Hepatocyte (in vitro differentiated cells): Measurements from ENCODE around the gene GNL3. TPM values are rescaled to one million over a fixed set of nuclear protein-coding genes. Genes with fewer than 3 reads are reported as not detected.

ENCODE experiments used
- DNase-seq: peaks from one replicate; pipeline ENCODE4 v3.0.0-alpha.2; 2016; ENCODE audit warnings: low spot score
- H2AFZ ChIP-seq: fragments of 200-600 bp; sonication (generic); 2 replicates; pipeline ENCODE4 v1.6.0; 2016; ENCODE audit warnings: antibody characterized with exemption, mild to moderate bottlenecking
- H3K27ac ChIP-seq: fragments of 200-600 bp; sonication (generic); 2 replicates; pipeline ENCODE4 v1.5.1; 2016; ENCODE audit warnings: mild to moderate bottlenecking
- H3K27me3 ChIP-seq: fragments of 200-600 bp; sonication (generic); 2 replicates; pipeline ENCODE4 v1.6.1; 2016
- H3K36me3 ChIP-seq: fragments of 200-600 bp; sonication (generic); replicated peaks from 2 replicates; pipeline ENCODE4 v1.5.1; 2016; ENCODE audit warnings: low read depth; ENCODE audit not compliant: insufficient read depth
- H3K4me1 ChIP-seq: fragments of 200-600 bp; sonication (generic); 2 replicates; pipeline ENCODE4 v1.5.1; 2016; ENCODE audit warnings: mild to moderate bottlenecking, moderate library complexity; ENCODE audit not compliant: insufficient read depth
- H3K4me2 ChIP-seq: fragments of 200-600 bp; sonication (generic); 2 replicates; pipeline ENCODE4 v1.6.0; 2016
- H3K4me3 ChIP-seq: fragments of 200-600 bp; sonication (generic); 2 replicates; pipeline ENCODE4 v1.5.1; 2016; ENCODE audit warnings: mild to moderate bottlenecking
- H3K79me2 ChIP-seq: fragments of 200-600 bp; sonication (generic); 2 replicates; pipeline ENCODE4 v1.6.0; 2017; ENCODE audit warnings: mild to moderate bottlenecking
- H3K9me2 ChIP-seq: fragments of 200-600 bp; sonication (generic); replicated peaks from 2 replicates; pipeline ENCODE4 v1.6.0; 2017; ENCODE audit warnings: mild to moderate bottlenecking; ENCODE audit not compliant: insufficient read depth
- H3K9me3 ChIP-seq: fragments of 200-600 bp; sonication (generic); 2 replicates; pipeline ENCODE4 v1.5.1; 2016; ENCODE audit warnings: low read depth, mild to moderate bottlenecking
- H4K20me1 ChIP-seq: fragments of 200-600 bp; sonication (generic); 2 replicates; pipeline ENCODE4 v1.6.0; 2016; ENCODE audit warnings: mild to moderate bottlenecking; ENCODE audit not compliant: insufficient read depth, poor library complexity, severe bottlenecking
- CTCF ChIP-seq: fragments of 200-600 bp; sonication (generic); IDR thresholded peaks from 2 replicates; pipeline ENCODE4 v1.5.1; 2016; ENCODE audit warnings: antibody characterized with exemption, mild to moderate bottlenecking; ENCODE audit not compliant: poor library complexity
- EZH2 ChIP-seq: fragments of 200-600 bp; sonication (generic); IDR thresholded peaks from 2 replicates; pipeline ENCODE4 v1.6.1; 2016; ENCODE audit warnings: antibody characterized with exemption, mild to moderate bottlenecking, borderline replicate concordance
- EZH2phosphoT487 ChIP-seq: fragments of 200-600 bp; sonication (generic); IDR thresholded peaks from one replicate; pipeline ENCODE4 v1.6.1; 2018; ENCODE audit warnings: antibody characterized with exemption, mild to moderate bottlenecking, low read depth, moderate library complexity; ENCODE audit not compliant: unreplicated experiment, severe bottlenecking
- WGBS: methylation state at CpG from one replicate; pipeline ENCODE4 v1.1.6; 2016; ENCODE audit warnings: low lambda C conversion rate; ENCODE audit errors: missing lambda C conversion rate; 5-methylcytosine and 5-hydroxymethylcytosine counted together
- polyA plus RNA-seq: library from polyadenylated mRNA; unstranded; fragments of >200 nt; fragmentation: Nextera tagmentation; extraction: Ambion mirVana; gene quantifications from 2 replicates; pipeline ENCODE4 v1.2.1, GENCODE V29; 2016
- total RNA-seq: library from RNA; depleted of rRNA; stranded (reverse); fragments of >200 nt; gene quantifications from 2 replicates; pipeline ENCODE4 v1.2.3, GENCODE V29; 2014

GNL3 gene
- total and polyA plus RNA-seq, 2 experiments from 2014 or later: 82.6 to 84.8 TPM

GRCh38 chr3:52721002-52721729 is 35.3 kb downstream of the GNL3 start:
- no peak for DNase-seq
- no peaks in the 10 kb centered on the region for H3K27me3 ChIP-seq
- TF ChIP-seq EZH2 (no peak), CTCF (no peak), EZH2phosphoT487 (no peak)
- H3K27ac ChIP-seq: no peak overlapping the region
- H3K79me2 ChIP-seq: no peaks in the 10 kb centered on the region
- no peaks in the 10 kb centered on the region for H3K9me3 ChIP-seq
- no peaks in the 10 kb centered on the region for H3K36me3 ChIP-seq
- H2AFZ ChIP-seq: no peak overlapping the region
- H4K20me1 ChIP-seq: no peaks in the 10 kb centered on the region
- H3K9me2 ChIP-seq: no peaks in the 10 kb centered on the region
- no peak overlapping the region for H3K4me2 ChIP-seq
- WGBS: 94% methylated on average over 6 of the region's 6 CpGs
- H3K4me1 ChIP-seq: no peaks in the 10 kb centered on the region
- no peak overlapping the region for H3K4me3 ChIP-seq

DNA sequence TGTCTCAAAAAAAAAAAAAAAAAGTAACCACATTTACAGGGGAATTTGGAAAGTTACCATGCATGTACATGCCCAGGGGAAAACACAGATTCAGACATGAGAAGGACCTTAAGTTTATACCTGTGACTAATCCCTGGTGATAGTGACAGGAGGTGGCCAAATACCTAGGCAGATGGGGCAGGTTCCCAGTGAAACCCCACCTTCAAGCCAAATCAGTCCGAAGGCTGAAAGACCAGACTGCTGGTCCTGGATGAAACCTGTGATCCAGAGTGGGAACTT is 35.8 kb downstream of the GNL3 start:
- Histone ChIP-seq H3K27ac (no peak overlapping the region), H3K79me2 (no peaks in the 10 kb centered on the region), H3K36me3 (no peaks in the 10 kb centered on the region), H3K9me3 (no peaks in the 10 kb centered on the region), H3K4me3 (no peak overlapping the region), H3K4me1 (no peaks in the 10 kb centered on the region), H4K20me1 (no peaks in the 10 kb centered on the region), H3K4me2 (no peak overlapping the region), H3K27me3 (no peaks in the 10 kb centered on the region), H2AFZ (no peak overlapping the region), H3K9me2 (no peaks in the 10 kb centered on the region)
- 100% methylated on average over 1 of the region's 1 CpG for WGBS
- no peak for TF ChIP-seq EZH2phosphoT487
- DNase-seq: no peak

- no peaks in the 10 kb centered on the region for H3K9me2 ChIP-seq
- no peak for DNase-seq
- no peaks in the 10 kb centered on the region for H3K27me3 ChIP-seq
- H3K36me3 ChIP-seq: no peaks in the 10 kb centered on the region
- H2AFZ ChIP-seq: no peak overlapping the region
- no peaks in the 10 kb centered on the region for H3K79me2 ChIP-seq
- H4K20me1 ChIP-seq: no peaks in the 10 kb centered on the region
- no peaks in the 10 kb centered on the region for H3K4me1 ChIP-seq
- no peaks in the 10 kb centered on the region for H3K9me3 ChIP-seq
- H3K4me2 ChIP-seq: no peak overlapping the region
- WGBS: 94% methylated on average over 7 of the region's 7 CpGs
- H3K27ac ChIP-seq: no peak overlapping the region
- no peak overlapping the region for H3K4me3 ChIP-seq
- no peak for TF ChIP-seq EZH2
- TF ChIP-seq CTCF: no peak
- no peak for TF ChIP-seq EZH2phosphoT487
These were observed 36.7 kb downstream of the GNL3 start for GRCh38 chr3:52722491-52722890.

DNA sequence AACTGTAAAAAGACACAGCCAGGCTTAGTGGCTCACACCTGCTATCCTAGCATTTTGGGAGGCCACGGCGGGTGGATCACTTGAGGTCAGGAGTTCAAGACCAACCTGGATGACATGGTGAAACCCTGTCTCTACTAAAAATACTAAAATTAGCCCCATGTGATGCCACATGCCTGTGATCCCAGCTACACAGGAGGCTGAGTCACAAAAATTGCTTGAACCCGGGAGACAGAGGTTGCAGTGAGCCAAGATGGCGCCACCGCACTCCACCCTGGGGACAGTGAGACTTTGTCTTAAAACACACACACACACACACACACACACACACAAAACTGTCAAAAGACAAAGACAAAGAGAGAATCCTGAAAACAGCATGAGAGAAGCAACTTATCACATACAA is 38.1 kb downstream of the GNL3 start:
- Histone ChIP-seq H4K20me1 (no peaks in the 10 kb centered on the region), H3K4me2 (no peak overlapping the region), H3K9me3 (no peaks in the 10 kb centered on the region), H3K27me3 (no peaks in the 10 kb centered on the region), H3K4me1 (no peaks in the 10 kb centered on the region), H3K36me3 (no peaks in the 10 kb centered on the region), H2AFZ (no peak overlapping the region), H3K27ac (no peak overlapping the region), H3K79me2 (no peaks in the 10 kb centered on the region), H3K9me2 (no peaks in the 10 kb centered on the region), H3K4me3 (no peak overlapping the region)
- no peak for DNase-seq
- no peak for TF ChIP-seq EZH2
- no peak for TF ChIP-seq EZH2phosphoT487
- TF ChIP-seq CTCF: no peak
- 95% methylated on average over 5 of the region's 5 CpGs for WGBS
